Right lobe of liver (tissue), 4 donors: ENCODE results near the gene DNAH10.

ENCODE experiments used
- POLR2A ChIP-seq: fragments of 450-650 bp; IDR thresholded peaks from one replicate; pipeline ENCODE4 v1.6.1; 2017; ENCODE audit warnings: antibody characterized with exemption, mild to moderate bottlenecking
- TF ChIP-seq, protein P1 (sequence below), 4 donors: fragments of 200-600 bp in 3 of 4; fragments of 450-650 bp in 1 of 4; IDR thresholded peaks; one replicate each; pipeline versions ENCODE4 v1.5.1 to v1.8.0; 2016 to 2022; ENCODE audit warnings: antibody characterized with exemption in 4 of 4, mild to moderate bottlenecking in 2 of 4
- donor health status: DM: no; HTN: no; CAD: no.
- donor health status: DM: no; HTN: no; CAD: no.
- donor health status: DM: no; HTN: yes; CAD: no.

DNA sequence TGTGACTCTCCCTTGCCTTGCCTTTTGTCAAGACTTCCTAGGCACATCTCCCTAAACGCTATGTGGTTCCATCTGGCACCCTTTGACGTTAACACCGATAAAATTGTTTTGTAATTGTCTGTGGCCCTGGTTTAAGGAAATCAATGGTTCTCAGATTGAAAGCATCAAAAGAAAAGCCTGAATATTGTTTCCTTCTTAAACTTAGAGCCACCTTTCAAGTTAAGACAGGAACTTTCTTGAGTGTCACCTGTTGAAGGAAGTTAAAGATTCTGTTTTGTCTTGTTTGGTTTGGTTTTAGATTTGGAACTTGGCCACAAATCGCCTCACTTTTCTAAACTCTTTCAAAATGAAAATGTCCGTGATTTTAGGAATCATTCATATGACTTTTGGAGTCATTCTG is 14.8 kb upstream of the DNAH10 start:
- TF ChIP-seq, protein P1, sequence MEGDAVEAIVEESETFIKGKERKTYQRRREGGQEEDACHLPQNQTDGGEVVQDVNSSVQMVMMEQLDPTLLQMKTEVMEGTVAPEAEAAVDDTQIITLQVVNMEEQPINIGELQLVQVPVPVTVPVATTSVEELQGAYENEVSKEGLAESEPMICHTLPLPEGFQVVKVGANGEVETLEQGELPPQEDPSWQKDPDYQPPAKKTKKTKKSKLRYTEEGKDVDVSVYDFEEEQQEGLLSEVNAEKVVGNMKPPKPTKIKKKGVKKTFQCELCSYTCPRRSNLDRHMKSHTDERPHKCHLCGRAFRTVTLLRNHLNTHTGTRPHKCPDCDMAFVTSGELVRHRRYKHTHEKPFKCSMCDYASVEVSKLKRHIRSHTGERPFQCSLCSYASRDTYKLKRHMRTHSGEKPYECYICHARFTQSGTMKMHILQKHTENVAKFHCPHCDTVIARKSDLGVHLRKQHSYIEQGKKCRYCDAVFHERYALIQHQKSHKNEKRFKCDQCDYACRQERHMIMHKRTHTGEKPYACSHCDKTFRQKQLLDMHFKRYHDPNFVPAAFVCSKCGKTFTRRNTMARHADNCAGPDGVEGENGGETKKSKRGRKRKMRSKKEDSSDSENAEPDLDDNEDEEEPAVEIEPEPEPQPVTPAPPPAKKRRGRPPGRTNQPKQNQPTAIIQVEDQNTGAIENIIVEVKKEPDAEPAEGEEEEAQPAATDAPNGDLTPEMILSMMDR (IDR thresholded peaks at IDR 0.05): no peak
- TF ChIP-seq POLR2A: no peak
